ENCODE measurements around the gene IMMP2L. TPM values are rescaled to one million over a fixed set of nuclear protein-coding genes. Genes with fewer than 3 reads are reported as not detected.

IMMP2L gene
- total RNA-seq, 1 donor from 2014 or later, result 40.8 TPM

DNA sequence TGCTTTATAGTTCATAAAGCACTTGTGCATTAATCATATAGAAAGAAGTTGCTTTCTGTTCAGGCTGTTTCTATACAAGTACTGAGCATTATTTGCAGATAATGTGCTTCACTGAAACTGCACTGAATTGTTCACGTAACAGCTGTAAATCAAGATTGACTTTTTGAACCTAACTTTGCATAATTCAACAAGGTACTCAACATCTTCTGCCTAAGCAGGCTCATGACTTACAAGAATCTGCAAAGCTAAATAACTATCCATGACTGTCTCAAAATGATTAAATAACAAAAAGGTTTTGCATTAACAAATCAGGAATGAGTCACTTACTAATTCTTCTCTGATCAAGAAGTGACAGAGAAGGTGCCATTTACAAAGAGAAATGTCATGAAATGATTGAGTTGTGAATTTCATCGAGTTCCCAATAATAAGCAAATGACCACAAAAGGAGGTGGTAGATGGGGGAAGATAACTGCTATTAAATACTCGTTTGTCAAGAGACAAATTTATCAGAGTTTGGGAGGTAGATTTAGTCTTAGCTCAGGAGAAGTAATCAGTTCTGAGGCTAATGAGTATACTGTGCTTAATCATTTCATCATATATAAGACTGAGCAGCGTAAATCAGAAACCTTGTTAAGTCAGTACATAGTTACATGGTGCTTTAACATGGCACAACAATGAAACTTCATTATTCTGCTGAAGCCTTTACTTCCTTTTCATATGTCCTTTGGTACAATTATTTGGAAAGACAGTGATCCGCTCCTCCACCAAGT lies 632.6 kb downstream of the IMMP2L start:
- DNase-seq (ENCODE audit: low spot score), result no peak

DNA sequence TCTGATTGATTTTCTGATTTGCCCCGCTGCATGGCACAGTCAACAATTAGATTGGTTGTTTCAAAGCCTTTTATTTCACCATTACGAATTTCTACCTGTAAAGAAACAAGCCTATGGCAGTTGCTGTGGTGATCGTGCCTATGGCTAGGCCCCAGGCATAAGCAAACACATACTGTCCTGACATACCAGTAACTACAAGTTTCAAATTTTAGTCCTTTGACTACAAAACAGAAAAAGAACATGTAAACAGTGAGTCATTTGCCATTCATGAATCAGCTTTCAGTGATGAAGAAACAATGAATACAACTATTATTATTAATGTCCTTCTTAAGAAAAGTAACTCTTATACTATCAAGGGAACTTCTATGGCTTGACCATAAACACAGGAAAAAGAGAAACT lies 639.4 kb downstream of the IMMP2L start:
- DNase-seq (ENCODE audit: low spot score), result no peak

DNA sequence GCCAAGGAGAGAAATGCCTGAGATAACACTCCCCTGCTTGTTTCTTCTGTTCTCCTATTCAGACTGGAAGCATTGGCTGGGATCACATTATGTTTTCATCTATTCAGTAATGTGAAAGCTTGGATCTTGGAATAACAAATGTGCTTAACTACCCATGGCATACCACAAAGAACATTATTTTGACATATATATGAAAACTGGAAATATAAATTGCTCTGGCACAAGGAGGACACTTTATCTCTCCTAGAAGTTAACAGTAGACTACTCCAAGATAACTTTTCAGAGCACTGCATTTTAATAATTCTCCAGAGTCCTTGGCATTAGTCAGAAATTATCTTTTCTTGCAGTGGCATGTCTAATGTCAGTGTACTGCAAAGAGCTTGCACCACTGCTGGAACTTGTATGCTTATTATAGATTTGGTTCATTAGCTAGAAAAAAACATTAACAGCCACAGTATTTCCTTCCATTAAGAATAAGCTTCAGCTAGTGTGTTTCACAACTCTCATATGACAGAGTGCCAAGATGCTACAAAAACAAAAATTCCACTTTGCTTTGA lies 640.6 kb downstream of the IMMP2L start:
- DNase-seq (ENCODE audit: low spot score), result no peak

DNA sequence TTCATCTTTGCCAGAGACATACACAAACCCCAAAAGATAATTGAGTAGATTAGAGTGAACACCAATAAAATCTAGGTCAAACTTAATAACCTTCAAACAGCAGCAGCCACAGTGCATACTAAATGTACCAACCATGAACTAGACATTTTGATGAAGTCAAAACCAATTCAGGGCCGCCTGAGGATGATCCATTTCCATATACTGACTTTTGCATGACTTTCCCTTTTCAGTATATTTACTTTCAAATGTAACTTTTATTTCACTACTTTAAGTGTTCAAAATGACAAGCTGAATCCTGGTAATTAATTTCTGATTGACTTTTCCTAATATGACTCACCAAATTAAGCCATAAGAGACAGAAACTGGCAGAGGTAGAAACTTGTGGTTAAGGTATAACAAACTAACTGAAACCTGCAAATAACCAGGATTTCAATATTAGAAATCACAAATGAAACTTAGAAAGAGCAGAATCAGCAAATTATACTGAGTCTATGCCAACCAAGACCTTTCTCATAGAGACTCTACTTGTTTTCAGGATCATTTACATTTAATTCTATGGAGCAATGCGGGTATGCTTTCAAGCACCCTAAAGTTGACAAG lies 643.2 kb downstream of the IMMP2L start:
- no peak for DNase-seq (ENCODE audit: low spot score)

DNA sequence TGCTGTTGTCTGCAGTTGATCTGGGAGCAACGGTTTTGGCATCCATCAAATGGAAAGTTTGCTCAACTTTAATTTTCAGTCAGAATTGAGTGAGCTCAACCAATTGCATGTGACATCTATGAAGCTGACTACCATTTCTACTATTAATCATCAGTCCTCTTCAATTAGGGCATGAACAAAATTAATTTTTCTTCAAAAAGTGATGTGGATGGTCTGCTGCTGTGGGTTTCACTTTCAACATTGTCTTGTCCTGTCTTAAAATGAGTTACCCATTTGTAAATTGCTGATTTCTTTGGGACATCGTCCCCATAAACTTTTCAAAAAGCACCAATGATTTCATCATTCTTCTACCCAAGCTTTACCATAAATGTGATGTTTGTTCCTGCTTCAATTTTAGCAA lies 648.0 kb downstream of the IMMP2L start:
- no peak for DNase-seq (ENCODE audit: low spot score)

DNA sequence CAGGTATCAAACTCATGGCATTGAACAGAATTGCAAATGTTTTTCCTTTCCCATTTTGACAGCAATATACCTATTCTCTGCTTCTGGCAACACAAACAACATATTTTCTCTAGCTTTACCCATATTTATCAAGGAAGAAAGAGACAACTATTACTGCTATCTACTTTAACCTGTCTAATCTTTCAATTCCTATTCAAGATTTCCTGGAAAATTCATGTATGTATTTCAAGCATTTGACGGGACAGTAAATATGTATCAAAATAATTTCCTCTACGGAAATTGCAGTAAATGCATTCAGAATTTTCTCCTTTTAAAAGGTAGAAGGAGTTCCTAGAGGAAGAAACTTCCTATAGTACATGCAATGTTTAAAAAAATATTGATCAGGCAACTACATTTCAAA lies 650.7 kb downstream of the IMMP2L start:
- no peak for DNase-seq (ENCODE audit: low spot score)

DNA sequence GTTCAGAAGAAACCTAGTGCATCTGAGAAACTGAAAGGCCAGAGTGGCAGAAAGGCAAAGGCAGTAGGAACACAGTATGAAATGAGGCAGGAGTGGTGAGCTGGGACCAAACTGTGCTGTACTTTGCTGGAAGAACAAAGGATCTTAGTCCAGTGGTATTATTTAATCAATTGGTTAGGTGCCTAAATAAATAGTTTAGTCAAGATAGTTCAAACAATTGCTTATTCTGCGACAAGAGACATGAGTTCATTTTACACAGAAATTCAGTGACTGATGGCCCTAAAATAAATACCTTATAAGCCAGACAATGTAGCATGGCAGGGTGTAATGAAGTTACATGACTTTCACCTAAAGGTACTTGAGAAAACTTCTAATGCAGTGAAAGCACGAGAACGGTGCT lies 653.2 kb downstream of the IMMP2L start:
- DNase-seq (ENCODE audit: low spot score), result no peak

DNA sequence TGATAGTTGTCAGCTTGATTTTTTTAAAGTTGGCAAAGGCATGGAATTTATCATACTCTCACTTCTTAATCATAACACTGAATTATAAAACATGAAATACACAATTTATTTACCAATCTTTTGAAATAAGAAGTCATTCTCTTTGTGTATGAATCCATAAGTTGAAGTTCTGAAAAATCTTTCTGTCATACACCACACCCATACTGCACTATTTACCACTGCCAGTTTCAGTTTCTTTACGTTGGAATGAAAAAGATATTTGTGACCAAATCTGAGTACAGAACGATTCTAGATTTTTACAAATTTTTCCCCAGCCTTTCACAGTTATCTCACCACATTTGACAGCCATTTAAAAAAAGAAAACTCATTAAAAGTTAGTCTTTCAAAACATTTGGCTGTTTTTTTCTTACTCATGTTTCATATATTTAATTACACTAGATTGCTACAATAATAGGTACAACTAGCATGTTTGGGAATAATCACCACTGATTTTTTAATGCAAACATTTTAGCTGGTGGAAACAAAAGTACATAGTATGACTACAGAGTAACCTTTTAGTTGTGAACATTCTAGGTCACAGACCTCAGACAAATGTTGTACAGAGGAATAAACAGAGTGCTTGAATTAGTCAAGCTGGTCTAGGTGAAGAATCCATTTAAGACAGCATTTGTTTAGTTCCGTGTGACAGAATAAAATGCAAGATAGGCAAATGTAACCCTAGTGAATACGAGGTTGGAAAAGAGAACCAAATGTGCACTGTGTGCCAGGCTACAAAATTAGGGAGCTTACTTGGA lies 656.3 kb downstream of the IMMP2L start:
- no peak for DNase-seq (ENCODE audit: low spot score)

DNA sequence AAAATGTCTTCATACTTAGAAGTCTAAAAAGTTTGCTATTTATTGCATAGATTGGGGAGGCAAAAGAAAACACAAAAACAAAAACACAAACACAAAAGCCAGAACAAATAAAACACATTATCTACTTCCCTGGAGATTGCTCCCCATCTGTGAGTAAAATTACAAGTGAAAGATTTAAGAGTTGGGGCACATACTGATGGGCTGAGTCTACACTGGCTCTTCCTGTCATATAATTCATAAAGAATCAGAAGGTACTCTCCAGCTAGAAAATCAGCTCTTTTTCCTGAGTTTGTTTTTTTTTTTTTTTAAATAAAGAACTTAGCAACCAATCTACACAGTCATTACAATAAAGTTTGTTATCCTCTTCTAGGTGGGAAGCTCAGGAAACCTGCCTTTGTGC lies 663.8 kb downstream of the IMMP2L start:
- no peak for DNase-seq (ENCODE audit: low spot score)

DNA sequence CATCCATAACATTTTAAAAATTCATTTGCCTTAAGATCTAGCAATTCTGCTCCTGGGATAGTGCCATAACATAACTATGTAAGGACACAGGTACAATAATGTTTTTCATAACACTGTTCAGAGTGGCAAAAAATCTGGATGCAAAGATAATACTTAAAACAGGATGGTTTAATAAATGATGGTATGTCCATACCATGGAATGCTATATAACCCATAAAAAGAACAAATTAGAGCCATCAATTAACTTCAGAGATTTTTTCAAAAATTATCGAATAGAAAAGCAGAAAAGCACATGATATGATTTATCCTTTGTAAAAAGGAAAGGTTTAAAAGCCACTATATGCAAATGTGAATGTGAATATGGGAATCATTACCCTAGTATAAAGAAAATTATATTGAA lies 664.8 kb downstream of the IMMP2L start:
- no peak for DNase-seq (ENCODE audit: low spot score)

DNA sequence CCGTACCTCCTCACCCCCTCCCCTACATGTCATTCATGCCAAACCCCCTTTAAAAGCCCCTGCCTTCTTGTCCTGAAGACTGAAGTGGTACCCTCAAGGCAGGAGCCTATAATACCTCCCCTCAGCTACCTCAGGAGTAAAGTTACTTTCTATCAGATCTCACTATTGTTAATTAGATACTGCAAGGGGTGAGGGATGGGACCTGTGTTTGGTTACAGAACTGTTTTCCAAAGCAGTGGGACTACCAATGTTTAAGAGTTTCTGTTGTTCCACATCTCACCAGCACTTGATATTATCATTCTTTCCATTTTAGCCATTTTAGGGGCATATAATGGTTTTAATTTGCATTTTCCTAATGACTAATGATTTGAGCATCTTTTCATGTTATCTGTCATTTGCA lies 668.2 kb downstream of the IMMP2L start:
- DNase-seq (ENCODE audit: low spot score), result no peak

DNA sequence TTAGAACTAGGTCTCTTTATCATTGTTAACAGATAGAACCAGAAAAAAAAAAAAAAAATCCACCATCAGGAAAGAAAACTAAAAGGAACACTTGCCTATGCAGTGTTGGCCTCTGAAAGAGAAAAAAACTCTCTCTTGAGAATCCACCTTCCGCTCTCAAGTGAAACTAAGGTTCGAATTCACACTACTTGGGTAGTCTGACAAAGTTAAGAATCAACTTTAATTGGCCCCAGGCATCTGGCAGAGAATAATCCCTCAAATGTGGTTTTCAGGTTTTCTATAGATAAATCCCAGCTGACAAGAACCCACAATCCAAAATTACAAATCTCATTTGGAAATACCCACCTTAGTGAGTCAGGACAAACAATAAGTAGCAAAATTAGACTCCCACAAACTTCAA lies 671.1 kb downstream of the IMMP2L start:
- no peak for DNase-seq (ENCODE audit: low spot score)

DNA sequence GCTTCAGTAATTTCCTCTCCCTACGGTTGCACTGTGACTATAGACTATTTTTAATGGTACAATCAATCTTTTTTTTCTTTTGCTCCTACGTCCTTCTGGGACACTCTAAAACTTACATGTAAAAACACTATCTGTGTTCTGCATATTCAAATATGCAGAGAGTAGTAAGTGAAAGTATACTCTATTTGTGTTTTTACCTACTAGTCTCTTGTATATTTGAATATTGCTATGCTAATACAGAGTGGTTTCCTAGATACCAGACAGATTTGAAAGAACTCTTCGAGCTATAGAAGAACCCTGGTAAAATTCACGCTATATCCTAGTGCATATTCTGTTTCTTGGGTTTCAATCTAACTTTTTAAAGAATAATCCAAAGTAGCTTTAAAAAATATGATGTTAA lies 672.2 kb downstream of the IMMP2L start:
- DNase-seq (ENCODE audit: low spot score), result no peak

DNA sequence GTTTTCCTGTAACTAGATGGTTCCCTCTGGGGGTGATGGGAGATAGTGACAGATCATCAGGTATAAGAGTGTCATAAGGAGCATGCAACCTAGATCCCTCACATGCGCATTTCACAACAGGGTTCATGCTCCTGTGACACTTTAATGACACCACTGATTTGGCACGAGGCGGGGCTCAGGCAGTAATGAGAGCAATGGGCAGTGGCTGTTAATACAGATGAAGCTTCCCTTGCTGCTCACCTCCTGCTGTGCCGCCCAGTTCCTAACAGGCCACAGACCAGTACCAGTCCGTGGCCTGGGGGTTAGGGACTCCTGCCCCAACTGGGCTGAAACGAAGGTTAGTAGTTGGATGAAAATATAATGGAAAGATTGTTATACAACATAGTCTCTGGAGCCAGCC lies 673.0 kb downstream of the IMMP2L start:
- DNase-seq (ENCODE audit: low spot score), result no peak

DNA sequence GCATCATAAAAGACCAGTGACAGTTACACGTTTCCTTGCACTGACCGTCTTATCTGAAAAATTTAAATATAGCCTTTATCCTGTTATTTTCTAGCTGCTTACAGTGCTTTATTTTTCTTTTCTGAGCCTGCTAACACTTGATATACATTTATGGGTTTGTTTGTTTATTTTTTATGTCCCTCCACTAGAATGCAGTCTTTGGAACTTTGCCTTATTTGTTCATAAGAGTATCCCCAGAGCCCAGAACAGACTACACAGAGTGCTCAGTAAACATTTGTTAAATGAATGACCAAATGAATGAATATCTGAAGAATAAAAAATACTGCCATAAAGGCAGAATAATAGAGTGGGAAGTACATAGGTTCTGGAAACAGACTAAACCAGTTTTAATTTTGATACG lies 673.7 kb downstream of the IMMP2L start:
- DNase-seq (ENCODE audit: low spot score), result no peak

DNA sequence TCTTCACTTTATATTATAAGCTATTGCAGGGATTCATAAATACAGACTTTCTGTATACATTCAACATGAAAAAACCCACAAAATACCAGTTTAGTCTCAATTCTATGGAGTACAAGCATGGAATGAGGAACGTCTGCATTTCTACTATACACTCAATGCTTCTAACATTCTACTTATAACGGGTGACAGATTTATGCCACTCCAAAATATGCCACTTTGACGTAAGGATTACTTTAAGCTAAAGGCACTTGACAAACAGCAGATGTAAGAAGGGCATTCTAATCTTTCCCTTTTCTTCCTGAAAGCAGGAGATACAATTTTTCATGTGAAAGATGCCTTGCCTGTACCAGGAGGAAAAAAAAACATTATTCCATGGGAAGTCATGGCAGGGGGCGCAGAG lies 676.8 kb downstream of the IMMP2L start:
- DNase-seq (ENCODE audit: low spot score), result no peak

DNA sequence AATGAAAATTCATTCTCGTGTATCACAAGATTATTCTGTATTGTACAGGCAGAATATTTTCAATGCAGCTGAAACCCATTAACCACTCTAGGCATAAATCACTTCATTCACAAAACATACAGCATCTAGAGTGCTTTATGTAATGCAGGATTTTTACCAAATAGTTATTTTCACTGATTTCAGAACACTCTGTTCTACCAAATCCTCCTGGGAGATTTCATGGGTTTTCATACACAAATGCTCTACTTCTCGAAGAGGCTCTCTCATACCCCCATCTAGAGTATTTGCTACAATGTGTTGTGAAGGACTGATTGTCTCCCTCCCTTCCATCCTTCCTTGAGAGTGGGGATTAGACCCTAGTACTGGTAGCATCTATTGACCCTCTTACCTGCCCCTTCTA lies 680.6 kb downstream of the IMMP2L start:
- DNase-seq (ENCODE audit: low spot score), result no peak

DNA sequence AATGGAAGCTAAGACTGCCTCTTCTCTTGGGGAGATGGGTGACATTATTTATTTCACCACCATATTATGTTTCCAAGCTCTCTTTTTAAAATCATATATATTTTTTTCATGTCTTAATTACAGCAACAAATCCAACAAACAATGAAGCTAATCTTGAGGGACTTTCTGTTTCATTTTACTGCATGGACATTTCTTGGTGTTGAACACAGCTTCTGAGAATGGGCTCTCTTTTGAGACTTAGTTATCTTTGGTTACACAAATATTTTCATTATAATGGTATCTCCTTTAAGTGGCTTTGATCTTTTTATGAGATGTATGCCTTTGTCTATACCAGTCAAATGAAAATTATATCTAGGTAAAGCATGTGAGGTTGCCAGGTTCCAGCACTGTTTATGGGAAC lies 681.3 kb downstream of the IMMP2L start:
- DNase-seq (ENCODE audit: low spot score), result no peak

DNA sequence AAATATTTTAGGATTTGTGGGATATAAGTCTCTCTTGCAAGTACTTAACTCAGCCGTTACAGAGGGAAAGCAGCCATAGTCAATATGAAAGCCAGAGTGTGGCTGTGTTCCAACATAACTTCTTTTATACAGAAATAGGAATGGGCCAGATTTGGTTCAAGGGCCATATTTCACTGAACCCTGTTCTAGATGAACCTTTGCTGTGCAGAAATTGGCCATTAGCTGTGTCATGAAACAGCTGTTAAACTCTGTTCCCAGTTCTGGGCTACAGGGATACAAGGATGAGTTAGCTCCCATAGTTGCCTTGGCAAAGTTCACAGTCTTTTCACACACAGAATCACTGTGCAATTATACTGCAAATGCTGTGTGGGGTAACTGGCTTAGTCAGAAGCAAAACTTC lies 685.3 kb downstream of the IMMP2L start:
- no peak for DNase-seq (ENCODE audit: low spot score)

DNA sequence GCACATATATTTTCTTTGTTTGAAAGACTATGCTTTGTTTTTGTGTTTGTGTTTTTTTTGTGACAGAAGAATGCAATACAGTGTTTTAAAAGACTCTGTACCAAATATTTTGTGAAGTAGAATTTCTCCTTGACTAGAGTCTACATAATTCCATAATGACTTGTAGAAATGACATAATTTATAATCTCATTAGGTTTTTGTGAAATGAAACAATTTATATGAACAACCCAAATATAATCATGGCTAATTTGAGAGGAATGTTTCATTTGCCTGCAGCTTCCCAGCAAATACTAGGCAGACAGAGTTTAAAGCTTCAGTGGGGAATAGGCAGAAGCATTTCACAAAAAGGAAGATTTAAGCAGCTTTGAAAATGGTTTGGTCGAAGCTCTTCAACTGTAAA lies 686.9 kb downstream of the IMMP2L start:
- DNase-seq (ENCODE audit: low spot score), result no peak

DNA sequence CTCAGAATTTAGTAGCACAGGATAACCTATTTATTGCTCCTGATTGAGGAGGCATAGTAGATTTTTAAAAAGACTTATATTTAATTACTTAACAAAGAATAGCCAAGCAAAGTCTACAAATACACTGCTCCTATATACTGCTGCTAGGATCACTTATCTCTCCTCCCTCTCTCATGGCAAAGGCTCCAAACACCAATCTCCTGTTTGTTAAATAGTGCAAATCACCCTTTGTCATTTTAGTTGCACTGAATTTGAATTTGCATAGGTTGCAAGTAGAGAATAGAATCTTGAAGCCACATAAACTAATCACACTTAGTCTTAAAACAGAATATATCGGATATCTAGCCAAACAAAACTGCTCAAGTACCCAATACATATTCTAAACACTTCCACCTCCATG lies 690.4 kb downstream of the IMMP2L start:
- no peak for DNase-seq (ENCODE audit: low spot score)

DNA sequence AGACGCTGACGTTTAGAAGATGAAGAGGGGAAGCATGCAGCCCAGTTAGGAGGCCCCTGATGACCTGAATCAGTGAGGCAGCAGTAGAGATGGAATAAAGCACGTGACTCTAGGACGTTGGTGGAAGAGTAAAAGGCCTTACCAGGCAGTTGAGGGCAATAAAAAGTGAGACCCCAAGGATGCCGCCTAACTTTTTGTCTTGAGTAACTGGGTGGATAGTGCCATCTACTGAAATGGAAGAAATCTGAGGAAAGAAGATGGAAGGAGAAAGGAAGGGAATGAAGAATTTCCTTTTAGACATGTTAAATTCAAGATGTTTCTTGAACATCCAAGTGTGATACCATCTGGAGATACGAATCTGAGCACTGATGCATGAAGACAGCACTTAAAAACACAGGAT lies 691.4 kb downstream of the IMMP2L start:
- no peak for DNase-seq (ENCODE audit: low spot score)

DNA sequence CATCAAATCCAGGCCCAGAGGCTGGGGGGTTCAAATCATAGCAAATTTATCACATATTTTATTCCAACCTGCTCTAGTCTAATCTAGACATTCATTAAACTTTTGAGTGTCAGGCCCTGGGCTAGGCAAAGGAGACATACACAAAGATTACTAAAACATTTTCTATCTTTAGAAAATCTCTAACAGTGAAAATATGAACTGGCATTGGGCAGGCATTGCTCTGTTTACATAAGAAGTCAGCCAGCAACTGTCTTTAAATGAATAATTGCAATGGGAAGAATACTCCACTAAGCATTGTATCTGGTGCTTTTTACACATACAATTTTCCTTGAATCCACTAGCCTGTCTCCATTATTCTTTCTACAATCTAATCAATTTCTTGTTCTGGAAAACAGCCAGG lies 693.8 kb downstream of the IMMP2L start:
- no peak for DNase-seq (ENCODE audit: low spot score)
